Measurements from ENCODE around the gene ECT2L.

DNA sequence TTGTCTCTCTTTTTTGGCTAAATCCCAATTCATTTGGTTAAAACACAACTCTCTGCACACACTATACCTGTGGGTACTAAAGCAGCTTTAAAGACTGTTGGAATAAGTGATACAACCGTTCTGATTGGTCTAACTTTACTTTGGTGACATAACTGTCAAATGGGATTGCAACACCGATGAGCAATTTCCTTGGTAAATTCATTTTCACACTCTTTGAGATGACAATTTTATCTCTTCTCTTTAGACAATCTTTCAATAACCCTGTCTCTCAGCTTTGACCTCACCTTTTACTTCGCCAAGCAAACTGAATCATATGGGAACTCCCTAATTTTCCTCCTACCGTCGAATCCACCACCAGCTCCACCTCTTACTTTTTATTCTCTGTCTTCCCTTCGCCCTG, 60.8 kb downstream of the ECT2L start:
- TF ChIP-seq, protein P1, sequence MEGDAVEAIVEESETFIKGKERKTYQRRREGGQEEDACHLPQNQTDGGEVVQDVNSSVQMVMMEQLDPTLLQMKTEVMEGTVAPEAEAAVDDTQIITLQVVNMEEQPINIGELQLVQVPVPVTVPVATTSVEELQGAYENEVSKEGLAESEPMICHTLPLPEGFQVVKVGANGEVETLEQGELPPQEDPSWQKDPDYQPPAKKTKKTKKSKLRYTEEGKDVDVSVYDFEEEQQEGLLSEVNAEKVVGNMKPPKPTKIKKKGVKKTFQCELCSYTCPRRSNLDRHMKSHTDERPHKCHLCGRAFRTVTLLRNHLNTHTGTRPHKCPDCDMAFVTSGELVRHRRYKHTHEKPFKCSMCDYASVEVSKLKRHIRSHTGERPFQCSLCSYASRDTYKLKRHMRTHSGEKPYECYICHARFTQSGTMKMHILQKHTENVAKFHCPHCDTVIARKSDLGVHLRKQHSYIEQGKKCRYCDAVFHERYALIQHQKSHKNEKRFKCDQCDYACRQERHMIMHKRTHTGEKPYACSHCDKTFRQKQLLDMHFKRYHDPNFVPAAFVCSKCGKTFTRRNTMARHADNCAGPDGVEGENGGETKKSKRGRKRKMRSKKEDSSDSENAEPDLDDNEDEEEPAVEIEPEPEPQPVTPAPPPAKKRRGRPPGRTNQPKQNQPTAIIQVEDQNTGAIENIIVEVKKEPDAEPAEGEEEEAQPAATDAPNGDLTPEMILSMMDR (IDR thresholded peaks at IDR 0.05; ENCODE audit: insufficient read depth, low read length, poor library complexity, severe bottlenecking) = no peak
- no peak for TF ChIP-seq EZH2phosphoT487 (conservative IDR thresholded peaks at IDR 0.05; ENCODE audit: low read length)
